ENCODE data around the gene LEKR1. TPM values are rescaled to one million over a fixed set of nuclear protein-coding genes. Genes with fewer than 3 reads are reported as not detected.

Gene LEKR1
- total and polyA plus RNA-seq, 2 donors (not counting 3 experiments of a cell fraction or from before 2014, with no cell fraction given), result 0.07 to 0.64 TPM

DNA sequence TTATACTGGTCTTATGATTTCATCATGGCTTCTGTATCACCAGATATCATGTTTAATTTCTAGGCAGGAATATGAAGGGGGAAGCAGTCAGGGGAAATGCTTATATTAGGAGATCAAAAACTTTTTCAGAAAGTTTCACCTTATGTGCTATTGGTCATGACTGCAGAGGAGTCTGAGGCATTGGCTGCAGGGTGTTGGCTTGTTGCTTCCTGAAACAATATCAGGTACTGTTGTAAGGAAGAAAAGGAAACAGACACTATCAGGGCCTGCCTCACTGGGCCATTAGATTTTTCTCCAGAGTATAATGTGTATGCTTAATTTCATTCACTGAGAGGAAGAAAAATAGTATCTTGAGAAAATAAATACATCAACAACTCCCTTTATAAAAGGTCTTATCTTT lies 34.7 kb downstream of the LEKR1 start:
- intact Hi-C loops (cut with micrococcal nuclease), result no loop called here
- Histone ChIP-seq H3K4me3 (replicated peaks in 1 of 3; ENCODE audit: insufficient read depth in 1 of 3, low read depth in 1 of 3, low read length in 3 of 3) (no peak overlapping the region), H3K9me1 (replicated peaks; ENCODE audit: control insufficient read depth, extremely low read depth, insufficient read depth, low read length) (no peaks in the 10 kb centered on the region), H3K4me1 (ENCODE audit: control insufficient read depth, extremely low read depth, insufficient read depth, low read length) (no peaks in the 10 kb centered on the region), H3K9ac (replicated peaks; ENCODE audit: extremely low read depth, insufficient read depth, low read length) (no peak overlapping the region), H3K79me2 (ENCODE audit: control insufficient read depth, insufficient read depth, low read length) (no peaks in the 10 kb centered on the region), H3K4me2 (ENCODE audit: insufficient read depth, low read length) (no peak overlapping the region), H3K36me3 (ENCODE audit: control insufficient read depth in 2 of 2, extremely low read depth in 1 of 2, insufficient read depth in 2 of 2, low read length in 2 of 2) (no peaks in the 10 kb centered on the region), H3K9me3 (replicated peaks; ENCODE audit: control insufficient read depth, insufficient read depth, low read length) (no peaks in the 10 kb centered on the region), H2AFZ (ENCODE audit: low read depth, low read length) (no peak overlapping the region), H4K20me1 (replicated peaks; ENCODE audit: control insufficient read depth, extremely low read depth, insufficient read depth, low read length) (no peaks in the 10 kb centered on the region), H3K27me3 (ENCODE audit: control insufficient read depth in 2 of 2, insufficient read depth in 2 of 2, low read length in 2 of 2) (no peaks in the 10 kb centered on the region), H3K27ac (ENCODE audit: insufficient read depth, low read depth, low read length) (no peak overlapping the region)
- no peak for TF ChIP-seq JUN (IDR thresholded peaks at IDR 0.05; ENCODE audit: borderline replicate concordance, insufficient read depth, insufficient read length, low read depth)
- no peak for TF ChIP-seq MYC (IDR thresholded peaks at IDR 0.05; ENCODE audit: low read depth, low read length)
- TF ChIP-seq, protein P1, sequence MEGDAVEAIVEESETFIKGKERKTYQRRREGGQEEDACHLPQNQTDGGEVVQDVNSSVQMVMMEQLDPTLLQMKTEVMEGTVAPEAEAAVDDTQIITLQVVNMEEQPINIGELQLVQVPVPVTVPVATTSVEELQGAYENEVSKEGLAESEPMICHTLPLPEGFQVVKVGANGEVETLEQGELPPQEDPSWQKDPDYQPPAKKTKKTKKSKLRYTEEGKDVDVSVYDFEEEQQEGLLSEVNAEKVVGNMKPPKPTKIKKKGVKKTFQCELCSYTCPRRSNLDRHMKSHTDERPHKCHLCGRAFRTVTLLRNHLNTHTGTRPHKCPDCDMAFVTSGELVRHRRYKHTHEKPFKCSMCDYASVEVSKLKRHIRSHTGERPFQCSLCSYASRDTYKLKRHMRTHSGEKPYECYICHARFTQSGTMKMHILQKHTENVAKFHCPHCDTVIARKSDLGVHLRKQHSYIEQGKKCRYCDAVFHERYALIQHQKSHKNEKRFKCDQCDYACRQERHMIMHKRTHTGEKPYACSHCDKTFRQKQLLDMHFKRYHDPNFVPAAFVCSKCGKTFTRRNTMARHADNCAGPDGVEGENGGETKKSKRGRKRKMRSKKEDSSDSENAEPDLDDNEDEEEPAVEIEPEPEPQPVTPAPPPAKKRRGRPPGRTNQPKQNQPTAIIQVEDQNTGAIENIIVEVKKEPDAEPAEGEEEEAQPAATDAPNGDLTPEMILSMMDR (IDR thresholded peaks at IDR 0.05; ENCODE audit: extremely low read depth in 1 of 2, insufficient read depth in 1 of 2, low read depth in 1 of 2, low read length in 2 of 2), result no peak
- TF ChIP-seq GATA2 (IDR thresholded peaks at IDR 0.05; ENCODE audit: insufficient read depth, insufficient read length, low read depth, low read length), result no peak
- BruUV-seq (replicated peaks), result no TSS peak
- CTCF ChIA-PET, result no interaction called here
- dilution Hi-C loops (cut with MboI; ENCODE audit: extremely low pct_ligation_motif_present, low sequenced_read_pairs), result no loop called here
- DNase-seq (ENCODE audit: low read depth, low spot score) (no peak), FAIRE-seq (no peak)
- POLR2A ChIA-PET, result no interaction called here

DNA sequence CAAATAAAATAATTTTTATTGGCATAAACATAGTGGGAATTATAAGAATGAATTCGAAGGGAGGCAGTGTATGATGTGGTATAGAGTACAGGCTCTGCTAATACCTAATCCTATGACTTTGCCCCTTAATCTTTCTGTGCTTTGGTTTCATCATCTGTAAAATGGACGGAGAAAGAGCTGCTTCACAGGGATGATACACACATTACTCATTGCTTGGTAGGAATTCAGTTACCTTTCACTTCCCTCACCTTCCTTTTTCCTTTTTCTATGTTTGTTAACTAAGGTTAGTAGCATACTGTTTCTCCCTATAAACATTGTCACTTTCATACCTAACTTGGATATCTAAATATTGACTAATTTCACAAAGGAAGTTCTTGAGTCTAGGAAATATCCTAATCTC lies 36.2 kb downstream of the LEKR1 start:
- Histone ChIP-seq H3K4me1 (ENCODE audit: control insufficient read depth, extremely low read depth, insufficient read depth, low read length) (no peaks in the 10 kb centered on the region), H3K79me2 (ENCODE audit: control insufficient read depth, insufficient read depth, low read length) (no peaks in the 10 kb centered on the region), H3K9me1 (replicated peaks; ENCODE audit: control insufficient read depth, extremely low read depth, insufficient read depth, low read length) (no peaks in the 10 kb centered on the region), H3K9me3 (replicated peaks; ENCODE audit: control insufficient read depth, insufficient read depth, low read length) (no peaks in the 10 kb centered on the region), H3K36me3 (ENCODE audit: control insufficient read depth in 2 of 2, extremely low read depth in 1 of 2, insufficient read depth in 2 of 2, low read length in 2 of 2) (no peaks in the 10 kb centered on the region), H3K27ac (ENCODE audit: insufficient read depth, low read depth, low read length) (no peak overlapping the region), H3K4me2 (ENCODE audit: insufficient read depth, low read length) (no peak overlapping the region), H3K27me3 (ENCODE audit: control insufficient read depth in 2 of 2, insufficient read depth in 2 of 2, low read length in 2 of 2) (no peaks in the 10 kb centered on the region), H3K9ac (replicated peaks; ENCODE audit: extremely low read depth, insufficient read depth, low read length) (no peak overlapping the region), H3K4me3 (replicated peaks in 1 of 3; ENCODE audit: insufficient read depth in 1 of 3, low read depth in 1 of 3, low read length in 3 of 3) (no peak overlapping the region), H2AFZ (ENCODE audit: low read depth, low read length) (no peak overlapping the region), H4K20me1 (replicated peaks; ENCODE audit: control insufficient read depth, extremely low read depth, insufficient read depth, low read length) (no peaks in the 10 kb centered on the region)
- no TSS peak for BruUV-seq (replicated peaks)
- POLR2A ChIA-PET, result no interaction called here
- TF ChIP-seq MYC (IDR thresholded peaks at IDR 0.05; ENCODE audit: low read depth, low read length), result no peak
- TF ChIP-seq JUN (IDR thresholded peaks at IDR 0.05; ENCODE audit: borderline replicate concordance, insufficient read depth, insufficient read length, low read depth), result no peak
- TF ChIP-seq, protein P1 (IDR thresholded peaks at IDR 0.05; ENCODE audit: extremely low read depth in 1 of 2, insufficient read depth in 1 of 2, low read depth in 1 of 2, low read length in 2 of 2), result no peak
- TF ChIP-seq FOS (IDR thresholded peaks at IDR 0.05; ENCODE audit: borderline replicate concordance, insufficient read depth, low read length), result no peak
- TF ChIP-seq, protein P2, sequence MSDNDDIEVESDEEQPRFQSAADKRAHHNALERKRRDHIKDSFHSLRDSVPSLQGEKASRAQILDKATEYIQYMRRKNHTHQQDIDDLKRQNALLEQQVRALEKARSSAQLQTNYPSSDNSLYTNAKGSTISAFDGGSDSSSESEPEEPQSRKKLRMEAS (IDR thresholded peaks at IDR 0.05; ENCODE audit: insufficient read depth, insufficient read length), result no peak
- no peak for TF ChIP-seq GATA2 (IDR thresholded peaks at IDR 0.05; ENCODE audit: insufficient read depth, insufficient read length, low read depth, low read length)
- no peak for TF ChIP-seq POLR2AphosphoS5 (IDR thresholded peaks at IDR 0.05; ENCODE audit: insufficient read depth, low read depth, low read length)
- no peak for TF ChIP-seq EZH2 (IDR thresholded peaks at IDR 0.05; ENCODE audit: borderline replicate concordance, low read depth, low read length, severe bottlenecking)
- TF ChIP-seq POLR2A (IDR thresholded peaks at IDR 0.05; ENCODE audit: low read depth, low read length), result no peak
- CTCF ChIA-PET, result no interaction called here
- dilution Hi-C loops (cut with MboI; ENCODE audit: extremely low pct_ligation_motif_present, low sequenced_read_pairs), result no loop called here
- DNase-seq (ENCODE audit: low read depth, low spot score) (no peak), FAIRE-seq (no peak)
- intact Hi-C loops (cut with micrococcal nuclease), result no loop called here

Data from endothelial cell of umbilical vein (primary cell).